ENCODE measurements around the gene MEAF6.
"Not testable (repeated sequence)": the region's sequence is repeated elsewhere in the genome, so short reads cannot be mapped to it uniquely, and the experiment has no call there.

MEAF6 gene

GRCh38 chr1:37513795-37514349 is 694 bp downstream of the MEAF6 start:
- Histone ChIP-seq H3K9me3 (no peaks in the 10 kb centered on the region), H3K36me3 (replicated peaks) (peaks cover 28% of the 10 kb centered on the region), H3K4me3 (peak overlapping the region; percentile 58), H3K4me1 (peaks cover 12% of the 10 kb centered on the region), H3K27me3 (ENCODE audit: low read depth) (no peaks in the 10 kb centered on the region)
- in situ Hi-C loops (cut with MboI; ENCODE audit: low sequenced_read_pairs), result no loop called here
- peak; percentile 14 to 62 for DNase-seq (ENCODE audit: low spot score in 2 of 2)

- peaks cover 42% of the 10 kb centered on the region for H3K36me3 ChIP-seq (replicated peaks)
- in situ Hi-C loops (cut with MboI; ENCODE audit: low sequenced_read_pairs), result no loop called here
Measured at GRCh38 chr1:37509181-37509580, 5.4 kb downstream of the MEAF6 start.

GRCh38 chr1:37506740-37507139 is 7.8 kb downstream of the MEAF6 start:
- no peak for DNase-seq (ENCODE audit: low spot score in 2 of 2)
- H3K36me3 ChIP-seq (replicated peaks), result peaks cover 38% of the 10 kb centered on the region
- no peaks in the 10 kb centered on the region for H3K27me3 ChIP-seq (ENCODE audit: low read depth)
- in situ Hi-C loops (cut with MboI; ENCODE audit: low sequenced_read_pairs), result no loop called here
- no peak overlapping the region for H3K4me3 ChIP-seq
- no peaks in the 10 kb centered on the region for H3K4me1 ChIP-seq
- H3K9me3 ChIP-seq, result 0 out of 2 replicates have a peak, but pooled peaks cover 2% of the 10 kb centered on the region

More at GRCh38 chr1:37509181-37509580, 5.4 kb downstream of the MEAF6 start:
- Histone ChIP-seq H3K27me3 (ENCODE audit: low read depth) (no peaks in the 10 kb centered on the region), H3K4me3 (no peak overlapping the region), H3K4me1 (peaks cover 3% of the 10 kb centered on the region; the same call in 1 of the 2 replicates), H3K9me3 (0 out of 2 replicates have a peak, but pooled peaks cover 2% of the 10 kb centered on the region)
- peak in 1 of 2 experiments; percentile 22 for DNase-seq (ENCODE audit: low spot score in 2 of 2)

- H3K9me3 ChIP-seq; in situ Hi-C loops (cut with MboI; ENCODE audit: low sequenced_read_pairs); H3K27me3 ChIP-seq (ENCODE audit: low read depth); H3K4me3 ChIP-seq; H3K4me1 ChIP-seq; DNase-seq (ENCODE audit: low spot score in 2 of 2): not testable (repeated sequence)
- H3K36me3 ChIP-seq (replicated peaks), result peaks cover 40% of the 10 kb centered on the region
Measured at GRCh38 chr1:37502791-37503190, 11.8 kb downstream of the MEAF6 start.

GRCh38 chr1:37502104-37502503 is 12.5 kb downstream of the MEAF6 start:
- no peaks in the 10 kb centered on the region for H3K4me1 ChIP-seq
- in situ Hi-C loops (cut with MboI; ENCODE audit: low sequenced_read_pairs), result no loop called here
- H3K4me3 ChIP-seq, result no peak overlapping the region
- DNase-seq (ENCODE audit: low spot score in 2 of 2), result no peak
- H3K9me3 ChIP-seq, result 0 out of 2 replicates have a peak, but pooled peaks cover 2% of the 10 kb centered on the region
- peaks cover 39% of the 10 kb centered on the region for H3K36me3 ChIP-seq (replicated peaks)
- no peaks in the 10 kb centered on the region for H3K27me3 ChIP-seq (ENCODE audit: low read depth)

- H3K4me1 ChIP-seq, result no peaks in the 10 kb centered on the region
- in situ Hi-C loops (cut with MboI; ENCODE audit: low sequenced_read_pairs), result no loop called here
- H3K4me3 ChIP-seq, result no peak overlapping the region
- no peak for DNase-seq (ENCODE audit: low spot score in 2 of 2)
- peaks cover 39% of the 10 kb centered on the region for H3K36me3 ChIP-seq (replicated peaks)
- 0 out of 2 replicates have a peak, but pooled peaks cover 2% of the 10 kb centered on the region for H3K9me3 ChIP-seq
- H3K27me3 ChIP-seq (ENCODE audit: low read depth), result no peaks in the 10 kb centered on the region
Measured at GRCh38 chr1:37501661-37502060, 12.9 kb downstream of the MEAF6 start.

GRCh38 chr1:37498872-37499617 is 15.5 kb downstream of the MEAF6 start:
- Histone ChIP-seq H3K4me3 (no peak overlapping the region), H3K27me3 (ENCODE audit: low read depth) (no peaks in the 10 kb centered on the region), H3K36me3 (replicated peaks) (peaks cover 37% of the 10 kb centered on the region), H3K4me1 (no peaks in the 10 kb centered on the region), H3K9me3 (no peaks in the 10 kb centered on the region)
- no peak for DNase-seq (ENCODE audit: low spot score in 2 of 2)
- in situ Hi-C loops (cut with MboI; ENCODE audit: low sequenced_read_pairs), result no loop called here

GRCh38 chr1:37497832-37498231 is 16.7 kb downstream of the MEAF6 start:
- DNase-seq (ENCODE audit: low spot score in 2 of 2), result no peak
- in situ Hi-C loops (cut with MboI; ENCODE audit: low sequenced_read_pairs), result no loop called here
- no peaks in the 10 kb centered on the region for H3K9me3 ChIP-seq
- no peaks in the 10 kb centered on the region for H3K27me3 ChIP-seq (ENCODE audit: low read depth)
- H3K4me3 ChIP-seq, result no peak overlapping the region
- H3K36me3 ChIP-seq (replicated peaks), result peaks cover 47% of the 10 kb centered on the region
- no peaks in the 10 kb centered on the region for H3K4me1 ChIP-seq

- DNase-seq (ENCODE audit: low spot score in 2 of 2), result no peak
- Histone ChIP-seq H3K27me3 (ENCODE audit: low read depth) (no peaks in the 10 kb centered on the region), H3K9me3 (no peaks in the 10 kb centered on the region), H3K4me1 (no peaks in the 10 kb centered on the region), H3K36me3 (replicated peaks) (peaks cover 45% of the 10 kb centered on the region), H3K4me3 (no peak overlapping the region)
- in situ Hi-C loops (cut with MboI; ENCODE audit: low sequenced_read_pairs), result no loop called here
Measured at GRCh38 chr1:37495875-37496274, 18.7 kb downstream of the MEAF6 start.

GRCh38 chr1:37493336-37494098 is 21.0 kb downstream of the MEAF6 start:
- no peaks in the 10 kb centered on the region for H3K4me1 ChIP-seq
- no peak overlapping the region for H3K4me3 ChIP-seq
- peaks cover 30% of the 10 kb centered on the region for H3K36me3 ChIP-seq (replicated peaks)
- H3K9me3 ChIP-seq, result no peaks in the 10 kb centered on the region
- in situ Hi-C loops (cut with MboI; ENCODE audit: low sequenced_read_pairs), result no loop called here
- no peak for DNase-seq (ENCODE audit: low spot score in 2 of 2)
- H3K27me3 ChIP-seq (ENCODE audit: low read depth), result no peaks in the 10 kb centered on the region

- in situ Hi-C loops (cut with MboI; ENCODE audit: low sequenced_read_pairs), result no loop called here
- no peaks in the 10 kb centered on the region for H3K4me1 ChIP-seq
- no peak for DNase-seq (ENCODE audit: low spot score in 2 of 2)
Measured at GRCh38 chr1:37487619-37487984, 27.0 kb downstream of the MEAF6 start.

GRCh38 chr1:37486680-37487618 is 27.6 kb downstream of the MEAF6 start:
- H3K27me3 ChIP-seq (ENCODE audit: low read depth), result no peaks in the 10 kb centered on the region
- in situ Hi-C loops (cut with MboI; ENCODE audit: low sequenced_read_pairs), result no loop called here
- DNase-seq (ENCODE audit: low spot score in 2 of 2), result peak; percentile 38 to 86

More at GRCh38 chr1:37487619-37487984, 27.0 kb downstream of the MEAF6 start:
- Histone ChIP-seq H3K4me3 (no peak overlapping the region), H3K27me3 (ENCODE audit: low read depth) (no peaks in the 10 kb centered on the region), H3K9me3 (no peaks in the 10 kb centered on the region), H3K36me3 (replicated peaks) (peaks cover 27% of the 10 kb centered on the region)

More at GRCh38 chr1:37486680-37487618, 27.6 kb downstream of the MEAF6 start:
- Histone ChIP-seq H3K36me3 (replicated peaks) (peaks cover 32% of the 10 kb centered on the region), H3K4me1 (no peaks in the 10 kb centered on the region), H3K4me3 (no peak overlapping the region), H3K9me3 (no peaks in the 10 kb centered on the region)

All from HAP-1 (cell line).